Suppressor macrophage treated with lipopolysaccharide for 1 hour (primary cell): ENCODE results near the gene PRIMPOL.
"Not testable (repeated sequence)": the region's sequence is repeated elsewhere in the genome, so short reads cannot be mapped to it uniquely, and the experiment has no call there.

Experiments
- DNase-seq, 3 donors: peaks; one replicate each; pipeline ENCODE4 v3.0.0-alpha.2; 2020 to 2022

The PRIMPOL gene

DNA sequence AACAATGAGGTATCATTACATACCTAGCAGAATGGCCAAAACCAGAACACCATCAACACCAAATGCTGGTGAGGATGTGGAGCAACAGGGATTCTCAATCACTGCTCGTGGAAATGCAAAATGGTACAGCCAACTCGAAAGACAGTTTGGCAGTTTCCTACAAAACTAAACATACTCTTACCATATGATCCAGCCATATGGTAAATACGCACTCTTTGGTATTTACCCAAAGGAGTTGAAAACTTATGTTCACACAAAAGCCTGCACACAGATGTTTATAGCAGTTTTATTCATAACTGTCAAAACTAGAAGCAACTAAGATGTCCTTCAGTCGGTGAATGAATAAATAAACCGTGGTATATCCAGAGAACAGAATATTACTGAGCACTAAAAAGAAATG is 8.1 kb upstream of the PRIMPOL start:
- DNase-seq = no peak

DNA sequence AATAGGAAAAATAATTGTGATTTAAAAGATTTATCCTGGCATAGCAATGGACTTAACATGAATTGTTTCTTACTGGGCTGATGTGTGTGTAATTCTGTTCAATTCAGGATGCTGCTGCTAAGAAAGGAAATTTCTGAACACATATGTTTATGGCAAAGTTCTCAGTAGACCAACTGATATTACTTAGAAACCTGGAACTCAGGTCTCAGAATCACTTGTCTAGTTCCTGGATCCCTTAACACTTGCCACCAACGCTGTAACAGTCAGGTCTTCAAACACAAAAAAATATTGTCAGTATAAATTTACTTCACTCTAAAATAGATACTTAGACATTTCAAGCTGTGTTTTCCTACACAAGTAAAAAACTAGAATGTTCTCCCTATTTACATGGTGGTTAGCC is 5.8 kb upstream of the PRIMPOL start:
- DNase-seq = no peak

DNA sequence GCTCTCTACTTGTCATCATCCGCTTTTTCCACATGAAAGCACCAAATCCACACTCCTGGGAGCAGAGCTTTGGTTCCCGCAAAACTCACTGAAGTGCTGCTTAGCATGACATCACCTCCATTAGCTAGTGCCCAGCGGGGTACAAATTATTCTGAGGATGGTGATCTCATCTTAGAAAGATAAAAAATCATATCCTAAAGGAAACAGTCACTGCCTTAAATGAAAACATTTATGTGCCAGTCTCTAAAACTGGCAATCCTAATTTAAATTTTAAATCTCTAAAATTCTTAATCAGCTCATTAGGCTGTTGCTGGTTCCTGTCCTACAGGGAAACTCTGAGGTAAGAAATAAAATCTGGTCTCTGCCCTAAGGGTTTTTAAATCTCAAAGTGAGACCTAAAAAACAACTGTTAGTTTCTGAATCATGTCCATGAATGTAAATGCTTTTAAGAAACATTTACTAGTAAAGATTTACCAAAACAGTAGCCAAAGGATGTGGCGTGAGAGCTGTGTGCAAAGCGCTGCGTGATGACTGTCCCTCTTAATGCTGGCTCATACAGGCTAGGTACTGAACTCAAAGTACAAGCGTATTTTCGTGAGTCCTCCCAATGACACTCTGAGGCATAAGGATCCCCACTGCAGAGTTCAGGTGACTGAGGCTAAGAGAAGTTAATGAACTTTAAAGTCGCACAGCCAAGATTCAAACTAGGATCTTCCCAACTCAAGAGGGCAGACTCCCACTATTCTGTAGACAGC is 4.8 kb upstream of the PRIMPOL start:
- no peak for DNase-seq

GRCh38 chr4:184645904-184646610 is 3.5 kb upstream of the PRIMPOL start:
- no peak for DNase-seq

DNA sequence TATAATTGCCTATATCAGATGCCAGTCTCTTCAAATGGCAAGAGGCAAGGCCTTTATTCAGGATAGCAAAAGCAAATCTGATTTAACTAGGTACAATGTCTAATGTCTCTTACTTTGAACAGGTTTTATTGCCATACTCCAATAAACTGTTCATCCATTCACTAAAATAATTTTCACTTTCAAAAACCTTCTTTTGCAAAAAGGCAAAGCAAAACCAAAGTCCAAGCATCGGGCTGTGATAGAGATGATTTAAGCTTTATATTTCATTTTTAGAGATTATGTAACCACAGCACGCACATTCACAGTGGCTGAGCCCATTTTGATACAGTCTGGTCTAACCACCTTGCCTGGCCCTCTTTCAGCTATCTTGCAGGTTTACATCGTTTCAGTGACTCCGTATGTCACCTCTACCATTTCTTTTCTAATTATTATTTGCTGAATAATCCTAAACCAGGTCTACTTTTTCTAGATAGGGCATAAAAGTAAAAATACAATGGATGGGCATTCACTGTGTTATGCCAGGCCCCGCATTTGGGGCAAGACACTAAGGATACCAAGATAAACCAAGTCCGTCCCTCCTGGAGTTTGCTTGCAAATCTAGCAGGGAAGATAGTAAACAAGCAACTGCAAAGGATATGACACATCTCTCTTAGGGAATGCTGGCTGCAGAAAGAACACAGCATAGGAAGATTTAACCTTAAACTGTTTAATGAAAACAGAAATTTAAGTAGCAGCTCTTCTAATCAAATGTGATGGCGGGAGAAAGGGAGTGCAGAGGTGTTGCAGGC is 2.1 kb upstream of the PRIMPOL start:
- no peak for DNase-seq

GRCh38 chr4:184648054-184648312 is 1.6 kb upstream of the PRIMPOL start:
- DNase-seq = no peak

DNA sequence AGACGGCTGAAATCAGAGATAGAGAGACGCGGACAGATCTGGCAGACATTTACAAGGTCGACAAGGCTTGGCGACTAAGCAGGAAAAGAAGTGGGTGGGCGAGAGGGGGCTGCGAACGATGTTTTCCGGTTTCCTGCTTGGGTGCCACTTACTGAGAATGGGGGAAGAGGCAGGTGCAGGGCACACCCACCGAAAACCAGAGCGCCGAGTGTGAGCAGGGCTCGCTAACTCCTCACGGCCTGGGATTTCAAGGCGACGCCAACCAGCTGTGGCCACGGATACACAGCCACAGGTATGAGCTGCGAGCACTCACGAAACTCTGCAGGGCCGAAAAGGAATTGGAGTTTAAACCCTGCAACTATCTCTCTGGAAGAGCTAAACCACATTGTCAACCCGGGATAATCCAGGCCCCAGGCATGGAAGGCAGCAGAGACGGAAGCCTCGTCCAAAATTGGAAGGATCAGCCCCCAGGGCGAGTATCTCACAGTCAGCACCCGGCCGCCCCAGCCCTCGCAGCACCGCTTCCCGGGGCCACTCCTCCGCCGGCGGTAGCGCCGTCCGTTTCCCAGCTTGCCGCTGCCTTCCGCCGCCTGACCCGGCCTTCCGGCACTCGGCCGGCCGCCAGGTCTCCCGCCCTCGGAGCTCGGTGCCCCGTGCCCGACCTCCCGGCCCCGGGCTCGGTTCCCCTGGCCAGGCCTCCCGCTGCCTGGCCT is 1.1 kb upstream of the PRIMPOL start:
- peak; percentile 64 to 77 (median 65) for DNase-seq

GRCh38 chr4:184649971-184650855 is 675 bp downstream of the PRIMPOL start:
- peak; percentile 80 to 89 (median 87) for DNase-seq

DNA sequence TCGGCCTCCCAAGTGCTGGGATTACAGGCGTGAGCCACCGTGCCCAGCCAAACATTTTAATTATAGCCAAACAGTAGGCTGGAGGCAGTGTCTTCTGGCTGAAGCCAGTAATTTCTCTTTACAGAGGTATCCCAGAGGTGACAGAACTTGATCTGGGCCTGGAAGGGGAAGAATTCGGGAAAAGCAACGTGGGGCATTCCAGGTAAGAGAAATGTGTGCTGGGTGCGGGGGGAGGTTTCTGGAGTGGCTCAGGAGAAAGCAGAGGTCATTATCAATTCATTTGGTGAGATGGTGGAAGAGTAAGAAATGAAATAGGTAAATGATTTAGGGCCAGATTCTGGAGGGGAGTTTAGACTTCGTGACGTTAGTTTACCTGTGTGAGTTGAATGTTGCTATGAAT is 2.4 kb downstream of the PRIMPOL start:
- DNase-seq = no peak

GRCh38 chr4:184652681-184653080 is 3.1 kb downstream of the PRIMPOL start:
- DNase-seq = not testable (repeated sequence)

DNA sequence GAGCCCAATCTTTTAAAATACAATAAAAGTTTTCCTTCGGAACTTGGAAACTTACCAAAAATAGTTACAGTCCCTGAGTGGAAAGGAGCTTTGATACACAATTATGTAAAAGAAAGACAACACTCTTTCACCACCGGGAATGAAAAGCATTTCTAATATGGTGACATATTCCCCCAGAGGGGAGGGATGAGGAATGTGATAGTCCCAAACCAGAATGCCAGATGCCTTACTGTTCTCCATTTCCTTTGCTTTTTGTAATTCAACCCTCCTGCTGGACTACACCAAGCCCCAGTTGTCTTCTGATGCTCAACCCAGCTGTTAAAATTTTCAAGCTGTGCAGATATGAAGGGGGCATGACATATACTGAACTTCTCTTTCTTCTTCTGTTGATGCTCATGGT is 4.1 kb downstream of the PRIMPOL start:
- DNase-seq = no peak

DNA sequence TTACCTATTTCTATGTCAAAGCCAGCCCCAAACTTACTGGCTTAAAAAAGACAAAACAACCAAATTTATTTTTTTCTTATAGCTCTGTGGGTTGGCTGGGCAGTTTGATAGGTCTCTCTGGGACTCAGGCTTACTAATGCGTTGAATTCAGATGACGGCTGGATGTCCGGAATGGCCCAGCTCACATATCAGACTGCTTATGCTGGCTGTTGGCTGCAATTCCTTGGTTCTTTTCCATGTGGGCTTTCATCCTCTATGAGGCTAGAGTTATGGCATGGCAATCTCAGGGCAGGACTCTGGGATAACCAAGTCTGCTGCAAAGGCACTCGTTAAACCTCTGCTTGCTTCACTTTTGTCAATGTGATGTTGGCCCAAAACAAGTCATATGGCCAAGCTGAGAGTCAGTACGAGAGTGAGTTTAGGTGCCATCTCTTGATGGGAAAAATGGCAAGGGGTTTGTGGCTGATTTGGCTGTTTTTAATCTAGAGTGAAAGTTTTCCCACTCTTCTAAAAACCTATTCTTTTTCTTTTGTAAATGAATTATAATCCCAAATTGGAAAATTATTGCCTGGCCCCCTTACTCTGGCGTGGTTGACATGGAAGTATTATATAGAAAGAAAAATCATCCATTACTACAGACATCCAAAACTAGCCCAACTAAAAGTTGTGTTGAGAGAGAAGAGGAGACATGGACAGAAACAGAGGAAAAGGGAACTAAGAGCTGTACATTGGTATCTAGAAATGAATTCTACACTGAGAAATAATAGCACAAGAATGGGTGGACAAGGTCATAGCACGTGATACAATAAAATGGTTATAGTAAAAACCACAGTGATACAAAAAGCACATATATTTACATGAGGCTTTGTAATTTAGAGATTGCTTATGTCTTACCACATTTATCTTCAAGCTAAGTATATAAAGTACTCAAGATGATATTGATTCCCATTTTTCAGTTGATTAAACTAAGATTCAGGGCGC is 6.6 kb downstream of the PRIMPOL start:
- DNase-seq = no peak

DNA sequence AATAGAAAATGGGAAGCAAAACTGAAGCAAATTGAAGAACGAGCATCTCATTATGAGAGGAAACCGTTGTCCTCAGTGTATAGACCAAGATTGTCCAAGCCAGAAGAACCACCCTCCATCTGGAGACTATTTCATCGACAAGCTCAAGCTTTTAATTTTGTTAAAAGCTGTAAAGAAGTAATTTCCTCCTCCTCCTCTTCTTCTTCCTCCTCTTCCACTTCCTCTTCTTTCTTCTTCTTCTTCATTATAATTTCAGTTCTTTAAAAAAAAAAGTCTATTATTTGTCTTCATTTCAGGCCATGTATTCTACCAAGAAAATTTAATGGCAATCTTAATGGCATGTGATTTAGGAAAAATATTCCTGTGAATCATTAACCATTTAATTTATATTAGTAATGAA is 7.6 kb downstream of the PRIMPOL start:
- no peak for DNase-seq

GRCh38 chr4:184657820-184658219 is 8.3 kb downstream of the PRIMPOL start:
- DNase-seq = not testable (repeated sequence)

- DNase-seq = no peak
These were observed 11.4 kb downstream of the PRIMPOL start for GRCh38 chr4:184660978-184661377.

DNA sequence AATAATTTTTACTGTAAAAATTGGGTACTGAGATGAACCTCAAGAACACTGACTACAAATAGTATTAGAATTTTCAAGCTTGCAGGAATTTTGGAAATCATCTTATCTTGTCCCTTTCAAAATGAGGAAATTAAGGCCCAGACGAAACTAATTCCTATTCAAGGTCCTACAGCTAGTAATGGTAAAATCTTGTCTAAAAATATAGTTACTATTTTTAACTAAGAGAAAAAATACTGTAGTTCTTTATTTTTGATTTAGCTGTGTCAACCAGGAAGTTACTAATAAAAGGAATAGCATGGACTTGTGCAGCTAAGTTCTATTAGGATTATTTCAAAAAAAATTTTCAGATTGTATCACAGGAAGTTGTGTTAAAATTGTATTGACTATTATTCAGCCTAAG is 12.7 kb downstream of the PRIMPOL start:
- DNase-seq = peak in 2 of 3 donors; percentile 32 to 34

- peak in 1 of 3 donors; percentile 26 for DNase-seq
These were observed 15.1 kb downstream of the PRIMPOL start for GRCh38 chr4:184664445-184665210.

- no peak for DNase-seq
These were observed 17.1 kb downstream of the PRIMPOL start for GRCh38 chr4:184666670-184667069.

DNA sequence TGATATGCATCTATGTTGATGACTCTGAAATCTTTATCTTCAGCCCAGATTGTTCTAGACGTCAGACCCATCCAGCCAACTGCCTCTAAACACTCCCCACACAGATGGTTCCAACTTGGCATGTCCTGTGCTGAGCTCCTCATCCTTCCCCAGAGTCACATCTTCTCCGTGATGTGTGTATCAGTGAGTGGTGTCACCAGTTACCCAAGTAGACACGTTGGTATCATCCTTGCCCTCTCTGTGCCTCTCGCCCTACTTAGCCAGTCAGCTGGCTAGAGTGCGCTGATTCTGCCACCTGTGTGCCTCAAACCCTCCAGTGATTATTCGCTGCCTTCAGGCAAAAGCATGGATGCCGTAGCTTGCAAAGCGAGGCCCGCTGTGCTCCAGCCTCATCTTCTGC is 18.6 kb downstream of the PRIMPOL start:
- no peak for DNase-seq

DNA sequence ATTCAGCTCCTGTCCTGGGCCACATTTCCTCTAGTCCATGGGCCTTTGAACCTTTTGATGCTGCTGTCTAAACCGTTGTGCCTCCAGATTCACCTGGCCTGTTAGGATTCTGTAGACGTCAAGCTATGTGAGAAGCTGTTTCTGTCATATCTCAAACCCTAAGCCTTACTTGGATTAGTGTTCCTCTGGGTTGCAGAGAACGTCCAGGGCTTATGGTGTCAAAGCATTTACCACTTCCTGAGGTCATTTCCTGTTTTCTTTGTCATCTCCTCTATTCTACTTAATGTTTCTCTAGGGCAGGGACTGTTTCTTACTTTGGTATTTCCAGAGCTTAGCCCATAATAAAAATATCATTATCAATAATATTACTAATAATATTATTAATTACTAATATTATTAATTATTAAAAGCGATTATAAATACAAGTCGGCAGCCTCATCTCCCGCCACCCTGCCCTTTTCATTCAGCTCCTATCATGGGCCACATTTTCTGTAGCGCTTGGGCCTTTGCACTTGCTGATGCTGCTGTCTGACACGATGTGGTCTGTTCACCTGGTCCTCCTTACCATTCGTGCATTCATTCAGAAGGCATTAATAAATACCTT is 19.1 kb downstream of the PRIMPOL start:
- DNase-seq = peak; percentile 25 to 59 (median 57)
